Adrenal gland (tissue), 19 donors: Measurements from ENCODE around the gene ZMIZ2. TPM values are rescaled to one million over a fixed set of nuclear protein-coding genes. Genes with fewer than 3 reads are reported as not detected.
"Not testable (repeated sequence)": the region's sequence is repeated elsewhere in the genome, so short reads cannot be mapped to it uniquely, and the experiment has no call there.

Experiments used
- DNase-seq, 7 donors: peaks; one replicate each; pipeline ENCODE4 v3.0.0-alpha.2; 2019 to 2020
- H3K27ac ChIP-seq, 5 donors: fragments of 200-600 bp; sonication (generic) in 4 of 5; 1 replicate in 3 of 5; 2 replicates in 2 of 5; pipeline versions ENCODE4 v1.5.1 to v1.8.0; 2016 to 2020; ENCODE audit warnings: mild to moderate bottlenecking in 1 of 5
- H3K27me3 ChIP-seq: fragments of 200-600 bp; 2 replicates; pipeline ENCODE4 v1.8.0; 2021
- H3K36me3 ChIP-seq, 2 donors: fragments of 200-600 bp; replicated peaks in 1 of 2; 1 replicate in 1 of 2; 2 replicates in 1 of 2; pipeline versions ENCODE4 v1.5.1 to v1.8.0; 2018 to 2022
- H3K4me1 ChIP-seq, 2 donors: fragments of 200-600 bp; replicated peaks in 1 of 2; 1 replicate in 1 of 2; 2 replicates in 1 of 2; pipeline versions ENCODE4 v1.5.1 to v1.8.0; 2018 to 2021
- H3K4me3 ChIP-seq, 4 donors: fragments of 200-600 bp; sonication (generic) in 3 of 4; one replicate each; pipeline ENCODE4 v1.5.1; 2016 to 2018
- H3K9me3 ChIP-seq, 3 donors: fragments of 200-600 bp; sonication (generic) in 1 of 3; replicated peaks in 1 of 3; 1 replicate in 2 of 3; 2 replicates in 1 of 3; pipeline versions ENCODE4 v1.5.1 to v1.8.0; 2016 to 2021
- CTCF ChIP-seq, 6 experiments: fragments of 450-650 bp in 4 of 6; fragments of 200-600 bp in 2 of 6; sonication (generic) in 1 of 6; IDR thresholded peaks; 1 replicate in 5 of 6; 2 replicates in 1 of 6; pipeline versions ENCODE4 v1.5.1 to v1.8.0; 2016 to 2021; ENCODE audit warnings: antibody characterized with exemption in 6 of 6, mild to moderate bottlenecking in 2 of 6, moderate library complexity in 1 of 6
- POLR2A ChIP-seq, 2 donors: fragments of 450-650 bp; IDR thresholded peaks; one replicate each; pipeline ENCODE4 v1.6.1; 2017; ENCODE audit warnings: antibody characterized with exemption in 2 of 2, mild to moderate bottlenecking in 2 of 2, moderate library complexity in 1 of 2
- WGBS, 4 donors: extraction: QIAGEN DNeasy Blood & Tissue Kit in 2 of 4; methylation state at CpG; one replicate each; pipeline versions ENCODE4 v1.1.5 to v1.1.7; 2013 to 2017; 5-methylcytosine and 5-hydroxymethylcytosine counted together
- intact Hi-C, 2 donors: fragments of 100-400 bp; cut with DNase I; formaldehyde crosslinking; loops; one replicate each; pipeline versions ENCODE4 v1.14.1 to v1.15.0; 2022 to 2023
- long read RNA-seq, 10 donors: library from polyadenylated mRNA in 3 of 10; unstranded in 2 of 10; stranded (forward) in 1 of 10; transcript quantifications; one replicate each; pipeline ENCODE4 v2.0.0 and lab custom pipeline, GENCODE V29; 2021 to 2026
- polyA plus RNA-seq, 3 donors: library from polyadenylated mRNA; stranded (reverse); fragments of 200-250 nt in 2 of 3; fragments of 350-450 nt in 1 of 3; fragmentation: Illumina TruSeq in 1 of 3; extraction: RNeasy Lipid Tissue Mini Kit (QIAGEN cat#74804) in 1 of 3; gene quantifications; one replicate each; pipeline ENCODE4 v1.2.3, GENCODE V29; 2013 to 2014
- total RNA-seq, 9 donors: library from RNA; depleted of rRNA in 4 of 9; stranded (reverse); fragments of >200 nt in 4 of 9; fragments of 120-200 nt in 1 of 9; fragmentation: NEBNext Ultra II Directional in 1 of 9; extraction: Animal tissue kit (Norgen Biotek cat#: 25700) in 1 of 9; gene quantifications; one replicate each; pipeline versions ENCODE4 v1.1.0 to v1.2.4, GENCODE V29; 2013 to 2023
- donor health status: healthy with polysubstance abuse.
- donor health status: Bipolar disorder and iron deficiency.
- donor health status: DM: yes; HTN: yes; CAD: no.
- donor health status: DM: no; HTN: no; CAD: no.
- donor health status: DM: no; HTN: no; CAD: no.
- donor health status: DM: yes; HTN: yes; CAD: no.

Gene ZMIZ2
- total RNA-seq (100 to 1,000 TPM in 1 of 9 donors, 10 to 100 TPM in 7, 1 to 10 TPM in 1; 7.9 to 116 (median 50.5) TPM), polyA plus RNA-seq (100 to 1,000 TPM in 1 of 3 donors, 10 to 100 TPM in 2; 33.3 to 280 (median 96.3) TPM)
- long read RNA-seq, donor 1, partial matches to known transcripts, result 9 of 12 reads
- long read RNA-seq, donor 1, other reads (novel, unspliced or antisense), result 0 of 12 reads
- long read RNA-seq, donor 2, partial matches to known transcripts, result 0 of 4 reads
- long read RNA-seq, donor 2, other reads (novel, unspliced or antisense), result 0 of 4 reads
- long read RNA-seq, donor 3, result 0 reads
- long read RNA-seq, donor 4, partial matches to known transcripts, result 1 of 5 reads
- long read RNA-seq, donor 4, other reads (novel, unspliced or antisense), result 4 of 5 reads
- long read RNA-seq, donor 5, full-length matches to known transcripts, result 6 of 50 reads
- long read RNA-seq, donor 5, partial matches to known transcripts, result 17 of 50 reads
- long read RNA-seq, donor 5, other reads (novel, unspliced or antisense), result 27 of 50 reads
- long read RNA-seq, donor 6, partial matches to known transcripts, result 2 of 11 reads
- long read RNA-seq, donor 6, other reads (novel, unspliced or antisense), result 9 of 11 reads
- long read RNA-seq, donor 7, partial matches to known transcripts, result 0 of 1 reads
- long read RNA-seq, donor 7, other reads (novel, unspliced or antisense), result 0 of 1 reads
- long read RNA-seq, donor 8, partial matches to known transcripts, result 0 of 1 reads
- long read RNA-seq, donor 8, other reads (novel, unspliced or antisense), result 0 of 1 reads
- long read RNA-seq, donor 9, partial matches to known transcripts, result 7 of 11 reads
- long read RNA-seq, donor 9, other reads (novel, unspliced or antisense), result 0 of 11 reads
- long read RNA-seq, donor 10, result 0 reads

- peak; percentile 93 to 96 (median 94) for DNase-seq
- peaks cover 16 to 27% of the 10 kb centered on the region in 2 donors for H3K4me1 ChIP-seq
- no peaks in the 10 kb centered on the region for H3K36me3 ChIP-seq
- WGBS, 4 donors, result 1 to 10% (median 4%) methylated on average over 5 to 90 of the region's 92 CpGs
- no peaks in the 10 kb centered on the region for H3K9me3 ChIP-seq
- peak within 1 kb of the TSS; percentile 13 to 98 (median 38) for H3K4me3 ChIP-seq
- TF ChIP-seq POLR2A (IDR thresholded peaks at IDR 0.05) (peak; percentile 63 to 73), CTCF (IDR thresholded peaks at IDR 0.05) (peak in 1 of 6 experiments; percentile 8)
- H3K27ac ChIP-seq, result peak within 1 kb of the TSS in 4 of 5 donors; percentile 90 to 99 (median 96)
- intact Hi-C loops, result no loop called here
- H3K27me3 ChIP-seq, result no peaks in the 10 kb centered on the region
These were observed at the start of gene ZMIZ2 for GRCh38 chr7:44748045-44748947. TSS of gene ZMIZ2 (plus strand) at chr7:44748847. CDS start at chr7:44756250, 7,403 bp downstream.

- intact Hi-C loops, result not testable (repeated sequence)
- peaks cover 0 to 74% of the 10 kb centered on the region in 2 donors for H3K36me3 ChIP-seq
- 72 to 100% (median 91%) methylated on average over 2 of the region's 2 CpGs for WGBS, 4 donors
These were observed 49.0 kb upstream of the ZMIZ2 start for GRCh38 chr7:44699598-44699997.

GRCh38 chr7:44700322-44700721 lies 48.3 kb upstream of the ZMIZ2 start:
- intact Hi-C loops, result no loop called here
- no peak for TF ChIP-seq CTCF (IDR thresholded peaks at IDR 0.05)
- TF ChIP-seq POLR2A (IDR thresholded peaks at IDR 0.05), result no peak
- Histone ChIP-seq H3K36me3 (peaks cover 0 to 73% of the 10 kb centered on the region in 2 donors), H3K27ac (no peak overlapping the region), H3K27me3 (no peaks in the 10 kb centered on the region), H3K9me3 (no peaks in the 10 kb centered on the region), H3K4me3 (no peak overlapping the region), H3K4me1 (no peaks in the 10 kb centered on the region)
- WGBS, 4 donors, result 91 to 94% (median 93%) methylated on average over 6 to 8 of the region's 8 CpGs
- no peak for DNase-seq

More at GRCh38 chr7:44699598-44699997, 49.0 kb upstream of the ZMIZ2 start:
- DNase-seq, H3K27me3 ChIP-seq, H3K4me1 ChIP-seq, H3K27ac ChIP-seq, H3K4me3 ChIP-seq, H3K9me3 ChIP-seq: not testable (repeated sequence)

GRCh38 chr7:44703391-44703790 lies 45.3 kb upstream of the ZMIZ2 start:
- intact Hi-C loops, result not testable (repeated sequence)

More at GRCh38 chr7:44703391-44703790, 45.3 kb upstream of the ZMIZ2 start:
- peaks cover 0 to 55% of the 10 kb centered on the region in 2 donors for H3K36me3 ChIP-seq
- not testable (repeated sequence) for DNase-seq, H3K4me3 ChIP-seq, H3K4me1 ChIP-seq, H3K27ac ChIP-seq, H3K9me3 ChIP-seq, H3K27me3 ChIP-seq
- 93 to 99% (median 97%) methylated on average over 10 of the region's 10 CpGs for WGBS, 4 donors
